GM18505 (cell line): ENCODE data around the gene MBTPS1.
A peak's percentile ranks its signal among the peaks of the same experiment; 100 is the strongest.

ENCODE experiments used
- ATAC-seq: cut with Tn5 transposase; IDR thresholded peaks from one replicate; pipeline ENCODE4 v1.9.1; 2021; ENCODE audit not compliant: unreplicated experiment
- POLR2A ChIP-seq: IDR thresholded peaks from 4 replicates; pipeline ENCODE4 v1.6.1; 2011; ENCODE audit warnings: borderline replicate concordance; ENCODE audit not compliant: insufficient read depth, insufficient read length; ENCODE audit errors: extremely low read depth

MBTPS1 gene

GRCh38 chr16:84029297-84030047 lies 87.3 kb downstream of the MBTPS1 start:
- no peak for TF ChIP-seq POLR2A
- no peak for ATAC-seq

DNA sequence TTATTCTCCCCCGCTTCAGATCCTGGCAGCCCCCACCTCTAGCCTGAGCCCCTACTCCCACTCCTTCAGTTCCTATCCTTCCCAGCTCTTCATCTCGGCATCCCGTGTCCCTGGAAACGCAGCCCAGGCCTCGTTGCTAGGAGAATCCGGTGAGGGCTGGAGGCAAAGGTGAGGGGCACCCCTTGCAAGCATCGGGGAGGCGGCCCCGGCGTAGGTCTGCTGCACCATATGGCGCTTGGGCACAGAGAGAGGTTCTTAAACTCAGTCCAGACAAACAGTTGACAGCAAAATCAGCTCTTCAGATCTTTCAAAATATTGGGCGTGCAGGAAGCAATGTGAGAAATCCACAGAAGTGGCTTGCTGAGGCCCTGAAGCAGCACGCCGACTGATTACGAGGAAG lies 89.1 kb downstream of the MBTPS1 start:
- TF ChIP-seq POLR2A, result no peak
- no peak for ATAC-seq

DNA sequence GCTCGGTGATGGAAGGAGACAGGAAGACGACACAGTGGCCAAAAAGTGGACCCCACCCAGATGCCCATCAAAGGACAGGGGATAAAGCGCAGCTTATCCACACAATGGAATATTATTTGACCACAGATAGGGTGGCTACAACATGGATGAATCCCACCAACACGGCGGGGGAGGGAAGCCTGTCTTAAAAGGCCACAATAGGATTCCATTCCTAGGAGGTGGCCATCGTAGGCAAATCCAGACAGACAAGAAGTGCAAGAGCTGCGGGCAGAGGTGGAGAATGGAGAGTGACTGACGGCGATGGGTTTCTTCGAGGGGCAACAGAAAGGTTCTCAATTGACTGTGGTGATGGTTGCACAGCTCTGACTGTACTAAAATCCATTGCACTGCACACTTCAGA lies 90.1 kb downstream of the MBTPS1 start:
- TF ChIP-seq POLR2A, result no peak
- ATAC-seq, result no peak

GRCh38 chr16:84024854-84025253 lies 91.9 kb downstream of the MBTPS1 start:
- no peak for TF ChIP-seq POLR2A
- ATAC-seq, result no peak

- no peak for TF ChIP-seq POLR2A
- no peak for ATAC-seq
Measured at GRCh38 chr16:84022644-84023043, 94.1 kb downstream of the MBTPS1 start.

DNA sequence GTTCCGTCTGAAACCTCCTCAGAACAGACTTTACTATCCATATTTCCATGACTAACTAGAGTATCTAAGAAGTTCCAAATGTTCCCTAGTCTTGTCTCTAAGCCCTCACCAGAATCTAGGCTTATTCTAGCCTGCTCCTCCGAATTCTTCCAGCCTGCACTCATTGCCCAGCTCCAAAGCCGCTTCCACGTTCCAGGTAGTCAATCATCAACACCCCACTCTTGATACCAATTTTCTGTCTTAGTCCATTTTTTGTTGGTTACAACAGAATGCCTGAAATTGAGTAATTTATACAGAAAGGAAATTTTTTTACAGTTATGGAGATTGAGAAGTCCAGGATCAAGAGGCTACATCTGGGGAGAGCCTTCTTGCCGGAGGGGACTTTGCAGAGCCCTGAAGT lies 95.3 kb downstream of the MBTPS1 start:
- ATAC-seq, result no peak

GRCh38 chr16:84020353-84020752 lies 96.4 kb downstream of the MBTPS1 start:
- no peak for ATAC-seq
- TF ChIP-seq POLR2A, result no peak

More for the DNA sequence above, 95.3 kb downstream of the MBTPS1 start:
- TF ChIP-seq POLR2A, result no peak

- no peak for ATAC-seq
- TF ChIP-seq POLR2A, result no peak
Measured at GRCh38 chr16:84018710-84019109, 98.0 kb downstream of the MBTPS1 start.

GRCh38 chr16:84016477-84016876 lies 100.3 kb downstream of the MBTPS1 start:
- no peak for TF ChIP-seq POLR2A
- ATAC-seq, result no peak

DNA sequence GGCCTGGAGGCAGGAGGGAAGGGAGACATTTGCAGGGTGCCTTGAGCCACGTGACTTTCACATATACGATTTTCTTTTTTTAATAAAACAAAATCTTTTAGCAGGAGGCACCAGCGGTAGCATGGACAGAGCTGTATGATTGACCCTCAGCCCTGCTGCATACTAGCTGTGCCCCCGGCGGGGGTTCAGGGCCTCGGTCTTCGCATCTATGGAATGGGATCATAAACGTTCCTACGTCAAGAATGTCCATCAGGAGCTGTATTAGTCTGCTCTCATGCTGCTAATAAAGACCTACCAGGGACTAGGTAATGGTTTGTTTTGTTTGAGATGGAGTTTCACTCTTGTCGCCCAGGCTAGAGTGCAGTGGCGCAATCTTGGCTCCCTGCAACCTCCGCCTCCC lies 101.3 kb downstream of the MBTPS1 start:
- no peak for ATAC-seq
- TF ChIP-seq POLR2A, result no peak

- no peak for ATAC-seq
- no peak for TF ChIP-seq POLR2A
Measured at GRCh38 chr16:84014570-84015327, 102.0 kb downstream of the MBTPS1 start.

DNA sequence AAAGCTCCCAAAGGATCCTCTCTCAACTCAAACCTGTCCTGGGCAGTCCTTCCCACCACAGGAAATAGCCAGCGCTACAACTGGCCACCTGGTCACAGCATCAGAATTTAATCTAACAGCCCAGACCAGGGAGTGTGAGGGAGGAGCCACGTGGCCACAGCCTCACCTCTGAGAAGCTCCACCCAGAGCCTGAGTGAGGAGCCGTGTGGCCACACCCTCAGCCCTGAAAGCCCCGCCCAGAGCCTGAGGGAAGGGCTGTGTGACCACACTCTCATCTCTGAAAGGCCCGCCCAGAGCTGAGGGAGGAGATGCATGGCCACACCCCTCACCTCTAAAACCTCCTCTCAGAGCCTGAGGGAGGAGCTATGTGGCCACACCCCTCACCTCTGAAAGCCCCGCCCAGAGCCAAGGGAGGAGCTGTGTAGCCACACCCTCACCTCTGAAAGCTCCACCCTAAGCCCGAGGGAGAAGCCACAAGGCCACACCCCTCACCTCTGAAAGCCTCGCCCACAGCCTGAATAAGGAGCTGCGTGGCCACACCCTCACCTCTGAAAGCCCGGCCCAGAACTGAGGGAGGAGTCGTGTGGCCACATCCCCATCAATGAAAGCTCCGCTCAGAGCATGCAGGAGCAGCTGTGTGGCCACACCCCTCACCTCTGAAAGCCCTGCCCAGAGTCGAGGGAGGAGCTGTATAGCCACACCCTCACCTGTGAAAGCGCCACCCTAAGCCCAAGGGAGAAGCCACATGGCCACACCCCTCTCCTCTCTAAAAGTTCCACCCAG lies 102.8 kb downstream of the MBTPS1 start:
- peak; percentile 82 for ATAC-seq
- TF ChIP-seq POLR2A, result no peak

DNA sequence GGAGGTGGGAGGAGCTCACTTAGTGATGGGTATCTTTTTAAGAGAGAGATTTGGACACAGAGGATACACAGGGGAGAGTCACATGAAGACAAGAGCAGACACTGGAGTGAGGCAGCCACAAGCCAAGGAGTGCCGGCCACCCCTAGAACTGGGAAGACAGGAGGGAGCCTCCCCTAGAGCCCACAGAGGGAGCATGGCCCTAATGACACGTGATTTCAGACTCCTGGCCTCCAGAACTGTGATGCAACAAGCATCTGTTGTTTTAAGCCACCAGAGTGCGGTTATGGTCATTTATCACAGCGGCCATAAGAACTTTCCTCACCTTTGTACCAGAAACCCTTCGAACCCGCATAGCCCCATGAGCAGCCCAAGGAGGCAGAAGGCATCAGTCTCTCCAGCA lies 107.5 kb downstream of the MBTPS1 start:
- no peak for TF ChIP-seq POLR2A
- ATAC-seq, result no peak
